ENCODE data around the gene ZNF729. TPM values are rescaled to one million over a fixed set of nuclear protein-coding genes. Genes with fewer than 3 reads are reported as not detected.

The ZNF729 gene
- total and polyA plus RNA-seq, 10 of the 15 experiments (the other 5 are each of a cell fraction or from before 2014, with no cell fraction given), result not detected

DNA sequence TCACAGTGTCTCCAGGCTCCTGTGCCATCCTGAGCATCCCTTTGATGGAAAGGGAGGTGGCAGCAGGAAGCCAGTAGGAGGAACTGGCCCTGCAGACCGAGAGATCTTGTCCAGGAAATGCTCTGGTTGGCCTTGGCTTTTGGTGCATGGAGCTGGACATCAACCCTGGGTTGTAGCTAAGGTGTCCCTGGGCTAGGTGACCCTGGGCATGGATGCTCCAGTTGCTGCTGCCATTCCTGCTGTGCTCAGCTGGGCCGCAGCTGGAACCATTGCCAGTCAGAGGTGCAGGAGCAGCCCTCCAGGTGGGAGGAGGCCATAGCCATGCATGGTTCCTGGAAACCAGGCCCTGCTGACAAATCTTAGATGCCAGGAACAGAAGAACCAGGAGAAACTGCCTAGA is 68.4 kb downstream of the ZNF729 start:
- FAIRE-seq (no peak), ATAC-seq (no peak), DNase-seq (ENCODE audit: low read depth, low spot score) (no peak)
- in situ Hi-C loops (cut with MboI), result no loop called here
- no peak overlapping the region for H3K4me3 ChIP-seq
- no peaks in the 10 kb centered on the region for H3K79me2 ChIP-seq (ENCODE audit: control insufficient read depth, insufficient read depth, low read length)
- no peak overlapping the region for H3K9ac ChIP-seq (ENCODE audit: control insufficient read depth, insufficient read depth, low read length)
- no peak overlapping the region for H2AFZ ChIP-seq (ENCODE audit: control insufficient read depth, low read depth, low read length)
- 3% methylated on average over 2 of the region's 2 CpGs for WGBS (ENCODE audit: insufficient coverage, insufficient replicate concordance, low lambda C conversion rate, missing lambda C conversion rate)
- BruUV-seq (replicated peaks), result no TSS peak
- no peaks in the 10 kb centered on the region; the same call in 2 of the 3 replicates for H3K9me3 ChIP-seq (replicated peaks; ENCODE audit: control insufficient read depth, insufficient read depth, low read length)
- H3K4me1 ChIP-seq (ENCODE audit: control insufficient read depth, insufficient read depth, low read length), result no peaks in the 10 kb centered on the region
- no peaks in the 10 kb centered on the region for H3K27me3 ChIP-seq (replicated peaks in 1 of 2; ENCODE audit: control insufficient read depth in 2 of 2, insufficient read depth in 2 of 2, low read length in 1 of 2)
- H3K27ac ChIP-seq (ENCODE audit: control insufficient read depth, insufficient read depth), result no peak overlapping the region
- POLR2A ChIA-PET, result no interaction called here
- intact Hi-C loops (cut with micrococcal nuclease; ENCODE audit: unreplicated experiment), result no loop called here
- H3K36me3 ChIP-seq (ENCODE audit: control insufficient read depth in 2 of 2, insufficient read depth in 2 of 2, low read length in 1 of 2), result no peaks in the 10 kb centered on the region
- SMC1A ChIA-PET (ENCODE audit: uncharacterized antibody, unreplicated experiment), result no interaction called here
- CTCF ChIA-PET, result no interaction called here
- RAD21 ChIA-PET (ENCODE audit: unreplicated experiment), result no interaction called here
- no peaks in the 10 kb centered on the region for H4K20me1 ChIP-seq (ENCODE audit: control insufficient read depth, insufficient read depth)
- H3K4me2 ChIP-seq (ENCODE audit: control insufficient read depth, insufficient read depth), result no peak overlapping the region
- TF ChIP-seq IKZF2 (IDR thresholded peaks at IDR 0.05) (no peak), ESRRA (IDR thresholded peaks at IDR 0.05; ENCODE audit: low read length) (no peak), RAD51 (IDR thresholded peaks at IDR 0.05) (no peak), EED (IDR thresholded peaks at IDR 0.05; ENCODE audit: low read depth) (no peak), NBN (IDR thresholded peaks at IDR 0.05) (no peak), LARP7 (IDR thresholded peaks at IDR 0.05) (no peak), SPI1 (IDR thresholded peaks at IDR 0.05; ENCODE audit: borderline replicate concordance, insufficient read depth, low read depth, low read length) (no peak), HCFC1 (IDR thresholded peaks at IDR 0.05; ENCODE audit: low read length) (no peak), ZNF217 (IDR thresholded peaks at IDR 0.05) (no peak), SMC3 (IDR thresholded peaks at IDR 0.05; ENCODE audit: borderline replicate concordance, low read length) (no peak), GATAD2B (conservative IDR thresholded peaks at IDR 0.05; ENCODE audit: low read depth) (no peak), NFYB (IDR thresholded peaks at IDR 0.05; ENCODE audit: insufficient read depth, low read depth, low read length) (no peak)
- TF ChIP-seq, protein P1, sequence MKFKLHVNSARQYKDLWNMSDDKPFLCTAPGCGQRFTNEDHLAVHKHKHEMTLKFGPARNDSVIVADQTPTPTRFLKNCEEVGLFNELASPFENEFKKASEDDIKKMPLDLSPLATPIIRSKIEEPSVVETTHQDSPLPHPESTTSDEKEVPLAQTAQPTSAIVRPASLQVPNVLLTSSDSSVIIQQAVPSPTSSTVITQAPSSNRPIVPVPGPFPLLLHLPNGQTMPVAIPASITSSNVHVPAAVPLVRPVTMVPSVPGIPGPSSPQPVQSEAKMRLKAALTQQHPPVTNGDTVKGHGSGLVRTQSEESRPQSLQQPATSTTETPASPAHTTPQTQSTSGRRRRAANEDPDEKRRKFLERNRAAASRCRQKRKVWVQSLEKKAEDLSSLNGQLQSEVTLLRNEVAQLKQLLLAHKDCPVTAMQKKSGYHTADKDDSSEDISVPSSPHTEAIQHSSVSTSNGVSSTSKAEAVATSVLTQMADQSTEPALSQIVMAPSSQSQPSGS (IDR thresholded peaks at IDR 0.05; ENCODE audit: low read length), result no peak
- TF ChIP-seq, protein P2, sequence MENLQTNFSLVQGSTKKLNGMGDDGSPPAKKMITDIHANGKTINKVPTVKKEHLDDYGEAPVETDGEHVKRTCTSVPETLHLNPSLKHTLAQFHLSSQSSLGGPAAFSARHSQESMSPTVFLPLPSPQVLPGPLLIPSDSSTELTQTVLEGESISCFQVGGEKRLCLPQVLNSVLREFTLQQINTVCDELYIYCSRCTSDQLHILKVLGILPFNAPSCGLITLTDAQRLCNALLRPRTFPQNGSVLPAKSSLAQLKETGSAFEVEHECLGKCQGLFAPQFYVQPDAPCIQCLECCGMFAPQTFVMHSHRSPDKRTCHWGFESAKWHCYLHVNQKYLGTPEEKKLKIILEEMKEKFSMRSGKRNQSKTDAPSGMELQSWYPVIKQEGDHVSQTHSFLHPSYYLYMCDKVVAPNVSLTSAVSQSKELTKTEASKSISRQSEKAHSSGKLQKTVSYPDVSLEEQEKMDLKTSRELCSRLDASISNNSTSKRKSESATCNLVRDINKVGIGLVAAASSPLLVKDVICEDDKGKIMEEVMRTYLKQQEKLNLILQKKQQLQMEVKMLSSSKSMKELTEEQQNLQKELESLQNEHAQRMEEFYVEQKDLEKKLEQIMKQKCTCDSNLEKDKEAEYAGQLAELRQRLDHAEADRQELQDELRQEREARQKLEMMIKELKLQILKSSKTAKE (IDR thresholded peaks at IDR 0.05; ENCODE audit: low read depth, poor library complexity, severe bottlenecking), result no peak
- TF ChIP-seq, protein P3, sequence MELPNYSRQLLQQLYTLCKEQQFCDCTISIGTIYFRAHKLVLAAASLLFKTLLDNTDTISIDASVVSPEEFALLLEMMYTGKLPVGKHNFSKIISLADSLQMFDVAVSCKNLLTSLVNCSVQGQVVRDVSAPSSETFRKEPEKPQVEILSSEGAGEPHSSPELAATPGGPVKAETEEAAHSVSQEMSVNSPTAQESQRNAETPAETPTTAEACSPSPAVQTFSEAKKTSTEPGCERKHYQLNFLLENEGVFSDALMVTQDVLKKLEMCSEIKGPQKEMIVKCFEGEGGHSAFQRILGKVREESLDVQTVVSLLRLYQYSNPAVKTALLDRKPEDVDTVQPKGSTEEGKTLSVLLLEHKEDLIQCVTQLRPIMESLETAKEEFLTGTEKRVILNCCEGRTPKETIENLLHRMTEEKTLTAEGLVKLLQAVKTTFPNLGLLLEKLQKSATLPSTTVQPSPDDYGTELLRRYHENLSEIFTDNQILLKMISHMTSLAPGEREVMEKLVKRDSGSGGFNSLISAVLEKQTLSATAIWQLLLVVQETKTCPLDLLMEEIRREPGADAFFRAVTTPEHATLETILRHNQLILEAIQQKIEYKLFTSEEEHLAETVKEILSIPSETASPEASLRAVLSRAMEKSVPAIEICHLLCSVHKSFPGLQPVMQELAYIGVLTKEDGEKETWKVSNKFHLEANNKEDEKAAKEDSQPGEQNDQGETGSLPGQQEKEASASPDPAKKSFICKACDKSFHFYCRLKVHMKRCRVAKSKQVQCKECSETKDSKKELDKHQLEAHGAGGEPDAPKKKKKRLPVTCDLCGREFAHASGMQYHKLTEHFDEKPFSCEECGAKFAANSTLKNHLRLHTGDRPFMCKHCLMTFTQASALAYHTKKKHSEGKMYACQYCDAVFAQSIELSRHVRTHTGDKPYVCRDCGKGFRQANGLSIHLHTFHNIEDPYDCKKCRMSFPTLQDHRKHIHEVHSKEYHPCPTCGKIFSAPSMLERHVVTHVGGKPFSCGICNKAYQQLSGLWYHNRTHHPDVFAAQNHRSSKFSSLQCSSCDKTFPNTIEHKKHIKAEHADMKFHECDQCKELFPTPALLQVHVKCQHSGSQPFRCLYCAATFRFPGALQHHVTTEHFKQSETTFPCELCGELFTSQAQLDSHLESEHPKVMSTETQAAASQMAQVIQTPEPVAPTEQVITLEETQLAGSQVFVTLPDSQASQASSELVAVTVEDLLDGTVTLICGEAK (IDR thresholded peaks at IDR 0.05; ENCODE audit: borderline replicate concordance), result no peak
- TF ChIP-seq, protein P4, sequence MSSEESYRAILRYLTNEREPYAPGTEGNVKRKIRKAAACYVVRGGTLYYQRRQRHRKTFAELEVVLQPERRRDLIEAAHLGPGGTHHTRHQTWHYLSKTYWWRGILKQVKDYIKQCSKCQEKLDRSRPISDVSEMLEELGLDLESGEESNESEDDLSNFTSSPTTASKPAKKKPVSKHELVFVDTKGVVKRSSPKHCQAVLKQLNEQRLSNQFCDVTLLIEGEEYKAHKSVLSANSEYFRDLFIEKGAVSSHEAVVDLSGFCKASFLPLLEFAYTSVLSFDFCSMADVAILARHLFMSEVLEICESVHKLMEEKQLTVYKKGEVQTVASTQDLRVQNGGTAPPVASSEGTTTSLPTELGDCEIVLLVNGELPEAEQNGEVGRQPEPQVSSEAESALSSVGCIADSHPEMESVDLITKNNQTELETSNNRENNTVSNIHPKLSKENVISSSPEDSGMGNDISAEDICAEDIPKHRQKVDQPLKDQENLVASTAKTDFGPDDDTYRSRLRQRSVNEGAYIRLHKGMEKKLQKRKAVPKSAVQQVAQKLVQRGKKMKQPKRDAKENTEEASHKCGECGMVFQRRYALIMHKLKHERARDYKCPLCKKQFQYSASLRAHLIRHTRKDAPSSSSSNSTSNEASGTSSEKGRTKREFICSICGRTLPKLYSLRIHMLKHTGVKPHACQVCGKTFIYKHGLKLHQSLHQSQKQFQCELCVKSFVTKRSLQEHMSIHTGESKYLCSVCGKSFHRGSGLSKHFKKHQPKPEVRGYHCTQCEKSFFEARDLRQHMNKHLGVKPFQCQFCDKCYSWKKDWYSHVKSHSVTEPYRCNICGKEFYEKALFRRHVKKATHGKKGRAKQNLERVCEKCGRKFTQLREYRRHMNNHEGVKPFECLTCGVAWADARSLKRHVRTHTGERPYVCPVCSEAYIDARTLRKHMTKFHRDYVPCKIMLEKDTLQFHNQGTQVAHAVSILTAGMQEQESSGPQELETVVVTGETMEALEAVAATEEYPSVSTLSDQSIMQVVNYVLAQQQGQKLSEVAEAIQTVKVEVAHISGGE (CRISPR knock-in tag; IDR thresholded peaks at IDR 0.05), result no peak
